ENCODE data around the gene ATP5MC3.

DNA sequence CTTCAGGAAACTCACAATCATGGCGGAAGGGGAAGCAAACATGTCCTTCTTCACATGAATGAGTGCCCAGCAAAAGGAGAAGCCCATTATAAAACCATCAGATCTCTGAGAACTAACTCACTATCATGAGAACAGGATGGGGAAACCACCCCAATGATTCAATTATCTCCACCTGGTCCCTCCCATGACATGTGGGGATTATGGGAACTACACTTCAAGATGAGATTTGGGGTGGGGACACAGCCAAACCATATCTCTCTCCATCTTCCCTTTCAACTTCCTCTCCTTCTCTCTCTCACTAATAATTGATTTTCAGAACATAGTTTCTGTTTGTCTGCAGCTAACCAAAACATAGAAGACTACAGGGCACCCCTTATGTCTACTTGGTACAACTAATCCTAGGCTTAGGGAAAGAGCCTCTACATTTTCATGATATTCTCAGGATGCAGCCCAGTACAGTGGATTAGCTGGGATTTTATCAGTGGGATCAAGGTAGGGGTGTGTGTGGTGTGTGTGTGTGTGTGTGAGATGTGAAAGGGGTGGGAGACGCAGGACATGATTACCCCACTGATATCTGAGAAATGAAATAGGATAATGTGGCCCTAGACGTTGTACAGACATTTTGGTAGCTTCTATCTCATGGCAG is 10.7 kb downstream of the ATP5MC3 start:
- TF ChIP-seq, protein P1, sequence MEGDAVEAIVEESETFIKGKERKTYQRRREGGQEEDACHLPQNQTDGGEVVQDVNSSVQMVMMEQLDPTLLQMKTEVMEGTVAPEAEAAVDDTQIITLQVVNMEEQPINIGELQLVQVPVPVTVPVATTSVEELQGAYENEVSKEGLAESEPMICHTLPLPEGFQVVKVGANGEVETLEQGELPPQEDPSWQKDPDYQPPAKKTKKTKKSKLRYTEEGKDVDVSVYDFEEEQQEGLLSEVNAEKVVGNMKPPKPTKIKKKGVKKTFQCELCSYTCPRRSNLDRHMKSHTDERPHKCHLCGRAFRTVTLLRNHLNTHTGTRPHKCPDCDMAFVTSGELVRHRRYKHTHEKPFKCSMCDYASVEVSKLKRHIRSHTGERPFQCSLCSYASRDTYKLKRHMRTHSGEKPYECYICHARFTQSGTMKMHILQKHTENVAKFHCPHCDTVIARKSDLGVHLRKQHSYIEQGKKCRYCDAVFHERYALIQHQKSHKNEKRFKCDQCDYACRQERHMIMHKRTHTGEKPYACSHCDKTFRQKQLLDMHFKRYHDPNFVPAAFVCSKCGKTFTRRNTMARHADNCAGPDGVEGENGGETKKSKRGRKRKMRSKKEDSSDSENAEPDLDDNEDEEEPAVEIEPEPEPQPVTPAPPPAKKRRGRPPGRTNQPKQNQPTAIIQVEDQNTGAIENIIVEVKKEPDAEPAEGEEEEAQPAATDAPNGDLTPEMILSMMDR (IDR thresholded peaks at IDR 0.05) = no peak
- TF ChIP-seq POLR2A (IDR thresholded peaks at IDR 0.05) = no peak

Data from testis (tissue), 2 donors.